ENCODE measurements around the gene IFNAR1.
A peak's percentile ranks its signal among the peaks of the same experiment; 100 is the strongest.

IFNAR1 gene

GRCh38 chr21:33367309-33367973, 42.7 kb downstream of the IFNAR1 start:
- Mint-ChIP-seq H3K9me3 (peaks cover 34% of the 10 kb centered on the region), H3K27ac (peak overlapping the region; percentile 80), H3K36me3 (peaks cover 26% of the 10 kb centered on the region), H3K27me3 (peaks cover 22% of the 10 kb centered on the region), H3K4me1 (peaks cover 18% of the 10 kb centered on the region), H3K4me3 (no peak overlapping the region)
- no peak for DNase-seq
- CTCF ChIA-PET, result interaction anchor here (1.0 to 1.1 kb wide), 3 partner anchors 10 to 170 kb away, joined by 3 read pairs; no protein-coding TSS in a partner anchor

GRCh38 chr21:33368124-33368523, 43.4 kb downstream of the IFNAR1 start:
- Mint-ChIP-seq H3K4me1 (peaks cover 13% of the 10 kb centered on the region), H3K4me3 (no peak overlapping the region), H3K27ac (no peak overlapping the region), H3K36me3 (peaks cover 23% of the 10 kb centered on the region), H3K27me3 (peaks cover 25% of the 10 kb centered on the region), H3K9me3 (peaks cover 33% of the 10 kb centered on the region)
- CTCF ChIA-PET, result interaction anchor here (1.0 to 1.1 kb wide), 2 partner anchors 9 to 171 kb away, joined by 3 read pairs; no protein-coding TSS in a partner anchor
- no peak for DNase-seq

GRCh38 chr21:33368576-33368975, 43.8 kb downstream of the IFNAR1 start:
- CTCF ChIA-PET, result interaction anchor here (1.1 kb wide), 1 partner anchor 171 kb away, joined by 3 read pairs; no protein-coding TSS in a partner anchor
- Mint-ChIP-seq H3K27ac (no peak overlapping the region), H3K9me3 (peaks cover 33% of the 10 kb centered on the region), H3K27me3 (peaks cover 28% of the 10 kb centered on the region), H3K4me1 (peaks cover 13% of the 10 kb centered on the region), H3K4me3 (no peak overlapping the region), H3K36me3 (peaks cover 23% of the 10 kb centered on the region)
- no peak for DNase-seq

- Mint-ChIP-seq H3K27ac (no peak overlapping the region), H3K9me3 (peaks cover 33% of the 10 kb centered on the region), H3K4me3 (no peak overlapping the region), H3K4me1 (peaks cover 14% of the 10 kb centered on the region), H3K36me3 (peaks cover 23% of the 10 kb centered on the region), H3K27me3 (peaks cover 30% of the 10 kb centered on the region)
- CTCF ChIA-PET, result interaction anchor here (1.1 to 1.2 kb wide), 2 partner anchors 8 to 172 kb away, joined by 3 to 4 read pairs; no protein-coding TSS in a partner anchor
- no peak for DNase-seq
Measured at GRCh38 chr21:33369586-33369985, 44.8 kb downstream of the IFNAR1 start.

GRCh38 chr21:33370305-33370704, 45.5 kb downstream of the IFNAR1 start:
- H3K27me3 Mint-ChIP-seq, result peaks cover 34% of the 10 kb centered on the region
- CTCF ChIA-PET, result interaction anchor here (1.1 to 1.2 kb wide), 2 partner anchors 9 to 173 kb away, joined by 3 to 4 read pairs; no protein-coding TSS in a partner anchor
- peaks cover 23% of the 10 kb centered on the region for H3K36me3 Mint-ChIP-seq
- peaks cover 19% of the 10 kb centered on the region for H3K4me1 Mint-ChIP-seq
- no peak overlapping the region for H3K4me3 Mint-ChIP-seq
- no peak for DNase-seq
- no peak overlapping the region for H3K27ac Mint-ChIP-seq
- peaks cover 33% of the 10 kb centered on the region for H3K9me3 Mint-ChIP-seq

- no peak for DNase-seq
- Mint-ChIP-seq H3K36me3 (peaks cover 19% of the 10 kb centered on the region), H3K4me3 (no peak overlapping the region), H3K4me1 (peaks cover 21% of the 10 kb centered on the region), H3K9me3 (peaks cover 28% of the 10 kb centered on the region), H3K27ac (no peak overlapping the region), H3K27me3 (peaks cover 39% of the 10 kb centered on the region)
- CTCF ChIA-PET, result interaction anchor here (1.0 to 1.8 kb wide), 3 partner anchors 10 to 174 kb away, joined by 4 to 7 read pairs (median 6); no protein-coding TSS in a partner anchor
Measured at GRCh38 chr21:33371366-33371765, 46.6 kb downstream of the IFNAR1 start.

- Mint-ChIP-seq H3K27ac (no peak overlapping the region), H3K27me3 (peaks cover 49% of the 10 kb centered on the region), H3K4me3 (no peak overlapping the region), H3K9me3 (peaks cover 16% of the 10 kb centered on the region), H3K4me1 (peaks cover 17% of the 10 kb centered on the region), H3K36me3 (peaks cover 10% of the 10 kb centered on the region)
- no peak for DNase-seq
- CTCF ChIA-PET, result interaction anchor here (1.9 kb wide), 1 partner anchor 12 kb away, joined by 4 read pairs; no protein-coding TSS in a partner anchor
Measured at GRCh38 chr21:33372582-33372981, 47.8 kb downstream of the IFNAR1 start.

- H3K27me3 Mint-ChIP-seq, result peaks cover 57% of the 10 kb centered on the region
- no peak overlapping the region for H3K4me3 Mint-ChIP-seq
- CTCF ChIA-PET, result interaction anchor here (0.7 to 1.9 kb wide), 7 partner anchors 13 to 177 kb away, joined by 3 to 4 read pairs (median 3); partner anchors contain the start of gene IFNAR1
- H3K9me3 Mint-ChIP-seq, result peaks cover 8% of the 10 kb centered on the region
- no peak overlapping the region for H3K27ac Mint-ChIP-seq
- H3K36me3 Mint-ChIP-seq, result peaks cover 4% of the 10 kb centered on the region
- H3K4me1 Mint-ChIP-seq, result peaks cover 16% of the 10 kb centered on the region
- DNase-seq, result no peak
Measured at GRCh38 chr21:33373451-33373850, 48.7 kb downstream of the IFNAR1 start.

- H3K9me3 Mint-ChIP-seq, result peaks cover 6% of the 10 kb centered on the region
- peaks cover 4% of the 10 kb centered on the region for H3K36me3 Mint-ChIP-seq
- peaks cover 62% of the 10 kb centered on the region for H3K27me3 Mint-ChIP-seq
- peaks cover 16% of the 10 kb centered on the region for H3K4me1 Mint-ChIP-seq
- H3K27ac Mint-ChIP-seq, result no peak overlapping the region
- H3K4me3 Mint-ChIP-seq, result no peak overlapping the region
- CTCF ChIA-PET, result interaction anchor here (0.7 to 1.9 kb wide), 7 partner anchors 13 to 177 kb away, joined by 3 to 4 read pairs (median 3); partner anchors contain the start of gene IFNAR1
- DNase-seq, result no peak
Measured at GRCh38 chr21:33374080-33374449, 49.3 kb downstream of the IFNAR1 start.

GRCh38 chr21:33374450-33375096, 49.8 kb downstream of the IFNAR1 start:
- Mint-ChIP-seq H3K27ac (no peak overlapping the region), H3K9me3 (peaks cover 5% of the 10 kb centered on the region), H3K27me3 (peaks cover 61% of the 10 kb centered on the region), H3K4me3 (no peak overlapping the region), H3K36me3 (peaks cover 5% of the 10 kb centered on the region), H3K4me1 (peaks cover 19% of the 10 kb centered on the region)
- CTCF ChIA-PET, result interaction anchor here (0.8 to 4.8 kb wide), 8 partner anchors 14 to 178 kb away, joined by 3 to 30 read pairs (median 4); partner anchors contain the start of gene IFNAR1
- peak; percentile 78 for DNase-seq

- Mint-ChIP-seq H3K4me3 (no peak overlapping the region), H3K36me3 (peaks cover 3% of the 10 kb centered on the region), H3K9me3 (peaks cover 3% of the 10 kb centered on the region), H3K27me3 (peaks cover 56% of the 10 kb centered on the region), H3K27ac (no peak overlapping the region), H3K4me1 (peaks cover 25% of the 10 kb centered on the region)
- no peak for DNase-seq
- CTCF ChIA-PET, result interaction anchor here (0.6 to 4.8 kb wide), 5 partner anchors 14 to 178 kb away, joined by 3 to 30 read pairs (median 5); no protein-coding TSS in a partner anchor
Measured at GRCh38 chr21:33375101-33375644, 50.4 kb downstream of the IFNAR1 start.

- H3K4me1 Mint-ChIP-seq, result peaks cover 45% of the 10 kb centered on the region
- CTCF ChIA-PET, result interaction anchor here (1.0 to 4.8 kb wide), 5 partner anchors 8 to 180 kb away, joined by 3 to 30 read pairs (median 10); no protein-coding TSS in a partner anchor
Measured at GRCh38 chr21:33377221-33377920, 52.6 kb downstream of the IFNAR1 start.

GRCh38 chr21:33378081-33378480, 53.3 kb downstream of the IFNAR1 start:
- Mint-ChIP-seq H3K36me3 (peaks cover 5% of the 10 kb centered on the region), H3K27ac (no peak overlapping the region), H3K9me3 (no peaks in the 10 kb centered on the region), H3K4me1 (peaks cover 52% of the 10 kb centered on the region), H3K27me3 (peaks cover 57% of the 10 kb centered on the region), H3K4me3 (no peak overlapping the region)
- no peak for DNase-seq
- CTCF ChIA-PET, result interaction anchor here (1.4 to 4.8 kb wide), 3 partner anchors 16 to 181 kb away, joined by 6 to 30 read pairs (median 10); no protein-coding TSS in a partner anchor

More at GRCh38 chr21:33377221-33377920, 52.6 kb downstream of the IFNAR1 start:
- Mint-ChIP-seq H3K36me3 (peaks cover 5% of the 10 kb centered on the region), H3K27ac (no peak overlapping the region), H3K27me3 (peaks cover 54% of the 10 kb centered on the region), H3K4me3 (no peak overlapping the region), H3K9me3 (no peaks in the 10 kb centered on the region)
- DNase-seq, result no peak
